ENCODE results near the gene PEX19.
A peak's percentile ranks its signal among the peaks of the same experiment; 100 is the strongest.

The PEX19 gene

GRCh38 chr1:160260406-160261382 lies 24.2 kb downstream of the PEX19 start (continued):
- TF ChIP-seq, protein P1, sequence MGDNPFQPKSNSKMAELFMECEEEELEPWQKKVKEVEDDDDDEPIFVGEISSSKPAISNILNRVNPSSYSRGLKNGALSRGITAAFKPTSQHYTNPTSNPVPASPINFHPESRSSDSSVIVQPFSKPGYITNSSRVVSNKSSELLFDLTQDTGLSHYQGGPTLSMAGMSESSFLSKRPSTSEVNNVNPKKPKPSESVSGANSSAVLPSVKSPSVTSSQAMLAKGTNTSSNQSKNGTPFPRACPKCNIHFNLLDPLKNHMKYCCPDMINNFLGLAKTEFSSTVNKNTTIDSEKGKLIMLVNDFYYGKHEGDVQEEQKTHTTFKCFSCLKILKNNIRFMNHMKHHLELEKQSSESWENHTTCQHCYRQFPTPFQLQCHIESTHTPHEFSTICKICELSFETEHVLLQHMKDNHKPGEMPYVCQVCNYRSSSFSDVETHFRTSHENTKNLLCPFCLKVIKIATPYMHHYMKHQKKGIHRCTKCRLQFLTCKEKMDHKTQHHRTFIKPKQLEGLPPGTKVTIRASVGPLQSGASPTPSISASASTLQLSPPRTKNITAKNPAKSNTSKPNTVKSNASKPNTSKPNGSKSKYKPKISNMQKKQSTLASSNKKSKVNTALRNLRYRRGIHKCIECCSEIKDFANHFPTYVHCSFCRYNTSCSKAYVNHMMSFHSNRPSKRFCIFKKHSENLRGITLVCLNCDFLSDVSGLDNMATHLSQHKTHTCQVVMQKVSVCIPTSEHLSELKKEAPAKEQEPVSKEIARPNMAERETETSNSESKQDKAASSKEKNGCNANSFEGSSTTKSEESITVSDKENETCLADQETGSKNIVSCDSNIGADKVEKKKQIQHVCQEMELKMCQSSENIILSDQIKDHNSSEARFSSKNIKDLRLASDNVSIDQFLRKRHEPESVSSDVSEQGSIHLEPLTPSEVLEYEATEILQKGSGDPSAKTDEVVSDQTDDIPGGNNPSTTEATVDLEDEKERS (tag by site-specific recombination; IDR thresholded peaks at IDR 0.05) = no peak
- TF ChIP-seq SP7 (tag by site-specific recombination; IDR thresholded peaks at IDR 0.05) = peak; percentile 92
- TF ChIP-seq REST (tag by site-specific recombination; IDR thresholded peaks at IDR 0.05) = 0 out of 2 replicates have a peak, but pooled peaks have one; percentile 11
- TF ChIP-seq GLIS1 (tag by site-specific recombination; IDR thresholded peaks at IDR 0.05) = peak; percentile 64
- no peak for TF ChIP-seq ZNF19 (tag by site-specific recombination; IDR thresholded peaks at IDR 0.05; ENCODE audit: low read depth)
- TF ChIP-seq, protein P2, sequence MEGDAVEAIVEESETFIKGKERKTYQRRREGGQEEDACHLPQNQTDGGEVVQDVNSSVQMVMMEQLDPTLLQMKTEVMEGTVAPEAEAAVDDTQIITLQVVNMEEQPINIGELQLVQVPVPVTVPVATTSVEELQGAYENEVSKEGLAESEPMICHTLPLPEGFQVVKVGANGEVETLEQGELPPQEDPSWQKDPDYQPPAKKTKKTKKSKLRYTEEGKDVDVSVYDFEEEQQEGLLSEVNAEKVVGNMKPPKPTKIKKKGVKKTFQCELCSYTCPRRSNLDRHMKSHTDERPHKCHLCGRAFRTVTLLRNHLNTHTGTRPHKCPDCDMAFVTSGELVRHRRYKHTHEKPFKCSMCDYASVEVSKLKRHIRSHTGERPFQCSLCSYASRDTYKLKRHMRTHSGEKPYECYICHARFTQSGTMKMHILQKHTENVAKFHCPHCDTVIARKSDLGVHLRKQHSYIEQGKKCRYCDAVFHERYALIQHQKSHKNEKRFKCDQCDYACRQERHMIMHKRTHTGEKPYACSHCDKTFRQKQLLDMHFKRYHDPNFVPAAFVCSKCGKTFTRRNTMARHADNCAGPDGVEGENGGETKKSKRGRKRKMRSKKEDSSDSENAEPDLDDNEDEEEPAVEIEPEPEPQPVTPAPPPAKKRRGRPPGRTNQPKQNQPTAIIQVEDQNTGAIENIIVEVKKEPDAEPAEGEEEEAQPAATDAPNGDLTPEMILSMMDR (tag by site-specific recombination; IDR thresholded peaks at IDR 0.05) = no peak
- no peak for TF ChIP-seq ZNF169 (tag by site-specific recombination; IDR thresholded peaks at IDR 0.05)
- TF ChIP-seq TCF7L2 (IDR thresholded peaks at IDR 0.05; ENCODE audit: borderline replicate concordance, low read depth, low read length) = peak; percentile 71
- TF ChIP-seq ZNF354C (tag by site-specific recombination; IDR thresholded peaks at IDR 0.05; ENCODE audit: borderline replicate concordance, low read depth) = no peak
- TF ChIP-seq ZNF837 (tag by site-specific recombination; IDR thresholded peaks at IDR 0.05) = no peak
- TF ChIP-seq EGR2 (tag by site-specific recombination; IDR thresholded peaks at IDR 0.05; ENCODE audit: low read depth) = peak; percentile 86
- no peak for TF ChIP-seq ZNF701 (tag by site-specific recombination; IDR thresholded peaks at IDR 0.05)
- TF ChIP-seq ZNF580 (tag by site-specific recombination; IDR thresholded peaks at IDR 0.05) = peak; percentile 92
- TF ChIP-seq ZNF510 (tag by site-specific recombination; IDR thresholded peaks at IDR 0.05; ENCODE audit: insufficient replicate concordance) = peak; percentile 62
- peak; percentile 79 for TF ChIP-seq ZFHX2 (tag by site-specific recombination; conservative IDR thresholded peaks at IDR 0.05)
- TF ChIP-seq ZBTB20 (tag by site-specific recombination; IDR thresholded peaks at IDR 0.05) = no peak
- no peak for TF ChIP-seq ZNF114 (tag by site-specific recombination; IDR thresholded peaks at IDR 0.05)
- TF ChIP-seq ZNF132 (tag by site-specific recombination; IDR thresholded peaks at IDR 0.05; ENCODE audit: borderline replicate concordance) = no peak
- peak; percentile 80 for TF ChIP-seq PRDM1 (tag by site-specific recombination; IDR thresholded peaks at IDR 0.05)
- TF ChIP-seq ZBTB17 (tag by site-specific recombination; IDR thresholded peaks at IDR 0.05) = 0 out of 2 replicates have a peak, but pooled peaks have one; percentile 51
- peak; percentile 98 for TF ChIP-seq FEZF1 (tag by site-specific recombination; IDR thresholded peaks at IDR 0.05)
- peak; percentile 94 for TF ChIP-seq TSHZ1 (tag by site-specific recombination; IDR thresholded peaks at IDR 0.05; ENCODE audit: borderline replicate concordance)
- TF ChIP-seq, protein P3, sequence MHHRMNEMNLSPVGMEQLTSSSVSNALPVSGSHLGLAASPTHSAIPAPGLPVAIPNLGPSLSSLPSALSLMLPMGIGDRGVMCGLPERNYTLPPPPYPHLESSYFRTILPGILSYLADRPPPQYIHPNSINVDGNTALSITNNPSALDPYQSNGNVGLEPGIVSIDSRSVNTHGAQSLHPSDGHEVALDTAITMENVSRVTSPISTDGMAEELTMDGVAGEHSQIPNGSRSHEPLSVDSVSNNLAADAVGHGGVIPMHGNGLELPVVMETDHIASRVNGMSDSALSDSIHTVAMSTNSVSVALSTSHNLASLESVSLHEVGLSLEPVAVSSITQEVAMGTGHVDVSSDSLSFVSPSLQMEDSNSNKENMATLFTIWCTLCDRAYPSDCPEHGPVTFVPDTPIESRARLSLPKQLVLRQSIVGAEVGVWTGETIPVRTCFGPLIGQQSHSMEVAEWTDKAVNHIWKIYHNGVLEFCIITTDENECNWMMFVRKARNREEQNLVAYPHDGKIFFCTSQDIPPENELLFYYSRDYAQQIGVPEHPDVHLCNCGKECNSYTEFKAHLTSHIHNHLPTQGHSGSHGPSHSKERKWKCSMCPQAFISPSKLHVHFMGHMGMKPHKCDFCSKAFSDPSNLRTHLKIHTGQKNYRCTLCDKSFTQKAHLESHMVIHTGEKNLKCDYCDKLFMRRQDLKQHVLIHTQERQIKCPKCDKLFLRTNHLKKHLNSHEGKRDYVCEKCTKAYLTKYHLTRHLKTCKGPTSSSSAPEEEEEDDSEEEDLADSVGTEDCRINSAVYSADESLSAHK (tag by site-specific recombination; IDR thresholded peaks at IDR 0.05) = peak; percentile 85
